OCI-LY7 (cell line): Measurements from ENCODE around the gene RBMS1. TPM values are rescaled to one million over a fixed set of nuclear protein-coding genes. Genes with fewer than 3 reads are reported as not detected.
"Not testable (repeated sequence)": the region's sequence is repeated elsewhere in the genome, so short reads cannot be mapped to it uniquely, and the experiment has no call there.

Source experiments
- BruUV-seq: library from RNA; stranded (reverse); fragments of 400-500 nt; replicated peaks from 2 replicates; lab custom pipeline; 2021; lab: Mats Ljungman, UMichigan
- CTCF ChIA-PET: fragments of 300-600 bp; sonication (Branson Sonifier 250); formaldehyde crosslinking; loops from one replicate; lab custom pipeline; 2022; ENCODE audit warnings: antibody characterized with exemption; ENCODE audit not compliant: unreplicated experiment; lab: Charles Lee
- POLR2A ChIA-PET: fragments of 300-600 bp; sonication (Branson Sonifier 250); formaldehyde crosslinking; loops from one replicate; lab custom pipeline; 2022; ENCODE audit warnings: antibody characterized with exemption; lab: Charles Lee
- DNase-seq: peaks from one replicate; pipeline ENCODE4 v3.0.0-alpha.2; 2015; ENCODE audit warnings: low spot score
- H2AFZ ChIP-seq: fragments of 200-600 bp; sonication (generic), shearing (Covaris generic); 2 replicates; pipeline ENCODE4 v1.6.1; 2014; ENCODE audit warnings: mild to moderate bottlenecking, antibody characterized with exemption, low read length, moderate library complexity
- H3K27ac ChIP-seq: fragments of 200-600 bp; sonication (generic); 2 replicates; pipeline ENCODE4 v1.5.1; 2014; ENCODE audit warnings: mixed run types, low read depth, mild to moderate bottlenecking, moderate library complexity, low read length, inconsistent platforms; ENCODE audit not compliant: poor library complexity, severe bottlenecking
- H3K36me3 ChIP-seq: fragments of 200-600 bp; sonication (generic); 2 replicates; pipeline ENCODE4 v1.6.1; 2014; ENCODE audit warnings: mild to moderate bottlenecking, antibody characterized with exemption, low read length, moderate library complexity, mixed read lengths; ENCODE audit not compliant: insufficient read depth
- H3K4me1 ChIP-seq: fragments of 200-600 bp; sonication (generic); 2 replicates; pipeline ENCODE4 v1.5.1; 2014; ENCODE audit warnings: mild to moderate bottlenecking, low read length; ENCODE audit not compliant: insufficient read depth, poor library complexity, severe bottlenecking
- H3K4me2 ChIP-seq: fragments of 200-600 bp; sonication (generic); 2 replicates; pipeline ENCODE4 v1.6.1; 2014; ENCODE audit warnings: mild to moderate bottlenecking, low read length
- H3K4me3 ChIP-seq: fragments of 200-600 bp; sonication (generic); 2 replicates; pipeline ENCODE4 v1.5.1; 2014; ENCODE audit warnings: mild to moderate bottlenecking, low read depth, low read length; ENCODE audit not compliant: poor library complexity, severe bottlenecking
- H3K79me2 ChIP-seq: fragments of 200-600 bp; sonication (generic); 2 replicates; pipeline ENCODE4 v1.6.1; 2016; ENCODE audit warnings: low read depth, mild to moderate bottlenecking, low read length, moderate library complexity, mixed read lengths; ENCODE audit not compliant: insufficient read depth
- H3K9me2 ChIP-seq: fragments of 200-600 bp; sonication (generic); 2 replicates; pipeline ENCODE4 v1.6.1; 2016; ENCODE audit warnings: mild to moderate bottlenecking, low read length, mixed read lengths; ENCODE audit not compliant: insufficient read depth
- H3K9me3 ChIP-seq: fragments of 200-600 bp; sonication (generic); 2 replicates; pipeline ENCODE4 v1.6.1; 2014; ENCODE audit warnings: mild to moderate bottlenecking, mixed run types, low read length, mixed read lengths
- H4K20me1 ChIP-seq: fragments of 200-600 bp; sonication (generic); 2 replicates; pipeline ENCODE4 v1.6.1; 2014; ENCODE audit warnings: mild to moderate bottlenecking, antibody characterized with exemption, low read length, moderate library complexity, mixed read lengths; ENCODE audit not compliant: insufficient read depth
- EZH2phosphoT487 ChIP-seq: fragments of 200-600 bp; sonication (generic); IDR thresholded peaks from 2 replicates; pipeline ENCODE4 v1.6.1; 2018; ENCODE audit warnings: low read depth, borderline replicate concordance, mild to moderate bottlenecking, mixed run types, antibody characterized with exemption, low read length, moderate library complexity, mixed read lengths
- intact Hi-C: fragments of 100-400 bp; cut with micrococcal nuclease; formaldehyde crosslinking; loops from one replicate; pipeline ENCODE4 v1.10.0; 2022; ENCODE audit not compliant: unreplicated experiment
- total RNA-seq, 2 experiments: library from RNA; depleted of rRNA in 1 of 2; stranded (reverse); fragments of >200 nt in 1 of 2; shearing (Covaris generic) in 1 of 2; gene quantifications; 2 replicates each; pipeline ENCODE4 v1.2.3, GENCODE V29; 2014 to 2022
- TF ChIP-seq, protein P1 (sequence below): fragments of 200-600 bp; sonication (generic); conservative IDR thresholded peaks from 2 replicates; pipeline ENCODE4 v1.5.1; 2014; ENCODE audit warnings: mild to moderate bottlenecking, antibody characterized with exemption, low read length, moderate library complexity, mixed read lengths

Gene RBMS1
- total RNA-seq, 2 experiments from 2014 or later: 29.5 to 35.7 TPM

DNA sequence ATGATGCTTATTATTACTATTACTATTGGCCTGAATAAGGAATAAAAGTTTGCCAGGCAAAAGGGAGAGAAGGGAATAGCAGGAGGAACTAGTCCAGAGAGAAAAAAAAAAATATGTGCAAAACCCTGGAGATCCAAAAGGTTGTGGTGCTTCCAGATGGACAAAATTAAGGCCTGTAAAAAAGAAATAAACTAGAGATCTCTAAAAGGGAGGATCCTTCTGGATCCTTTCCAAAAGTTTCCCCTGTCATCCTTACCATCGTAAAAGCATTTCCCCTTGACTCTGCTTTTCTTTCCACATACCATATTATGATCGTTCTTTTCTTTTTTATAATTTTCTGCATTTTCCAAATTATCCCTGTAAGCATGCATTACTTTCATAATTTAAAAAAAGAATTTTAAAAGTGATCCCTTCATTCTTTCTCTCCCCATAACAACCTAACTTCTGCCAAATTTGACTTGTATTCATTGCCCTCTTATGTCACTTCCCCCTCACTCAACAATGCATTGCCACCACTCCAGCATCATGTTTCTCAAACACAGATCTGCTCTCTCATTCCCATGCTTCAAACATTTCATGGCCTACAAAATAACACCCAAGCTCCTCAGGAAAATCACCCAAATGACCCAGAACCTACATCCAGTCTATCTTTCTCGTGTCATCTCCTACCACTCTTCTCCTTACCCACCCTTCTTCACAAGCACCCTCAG, 40.3 kb downstream of the RBMS1 start:
- ChIA-PET POLR2A (interaction anchor here (0.6 kb wide), 2 partner anchors 284 to 342 kb away, joined by 3 read pairs; no protein-coding TSS in a partner anchor), CTCF (no interaction called here)
- no peak overlapping the region for H3K4me3 ChIP-seq
- no peaks in the 10 kb centered on the region for H3K9me3 ChIP-seq
- H3K27ac ChIP-seq: no peak overlapping the region
- TF ChIP-seq, protein P1, sequence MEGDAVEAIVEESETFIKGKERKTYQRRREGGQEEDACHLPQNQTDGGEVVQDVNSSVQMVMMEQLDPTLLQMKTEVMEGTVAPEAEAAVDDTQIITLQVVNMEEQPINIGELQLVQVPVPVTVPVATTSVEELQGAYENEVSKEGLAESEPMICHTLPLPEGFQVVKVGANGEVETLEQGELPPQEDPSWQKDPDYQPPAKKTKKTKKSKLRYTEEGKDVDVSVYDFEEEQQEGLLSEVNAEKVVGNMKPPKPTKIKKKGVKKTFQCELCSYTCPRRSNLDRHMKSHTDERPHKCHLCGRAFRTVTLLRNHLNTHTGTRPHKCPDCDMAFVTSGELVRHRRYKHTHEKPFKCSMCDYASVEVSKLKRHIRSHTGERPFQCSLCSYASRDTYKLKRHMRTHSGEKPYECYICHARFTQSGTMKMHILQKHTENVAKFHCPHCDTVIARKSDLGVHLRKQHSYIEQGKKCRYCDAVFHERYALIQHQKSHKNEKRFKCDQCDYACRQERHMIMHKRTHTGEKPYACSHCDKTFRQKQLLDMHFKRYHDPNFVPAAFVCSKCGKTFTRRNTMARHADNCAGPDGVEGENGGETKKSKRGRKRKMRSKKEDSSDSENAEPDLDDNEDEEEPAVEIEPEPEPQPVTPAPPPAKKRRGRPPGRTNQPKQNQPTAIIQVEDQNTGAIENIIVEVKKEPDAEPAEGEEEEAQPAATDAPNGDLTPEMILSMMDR: no peak
- no peak for TF ChIP-seq EZH2phosphoT487
- no peaks in the 10 kb centered on the region for H4K20me1 ChIP-seq
- H2AFZ ChIP-seq: no peak overlapping the region
- no peaks in the 10 kb centered on the region for H3K79me2 ChIP-seq
- BruUV-seq: no TSS peak
- no peaks in the 10 kb centered on the region for H3K36me3 ChIP-seq
- H3K4me2 ChIP-seq: no peak overlapping the region
- H3K9me2 ChIP-seq: no peaks in the 10 kb centered on the region
- intact Hi-C loops: loop anchor here (10.0 kb wide), 1 partner anchor 188 kb away; no protein-coding TSS in a partner anchor
- H3K4me1 ChIP-seq: no peaks in the 10 kb centered on the region
- no peak for DNase-seq

DNA sequence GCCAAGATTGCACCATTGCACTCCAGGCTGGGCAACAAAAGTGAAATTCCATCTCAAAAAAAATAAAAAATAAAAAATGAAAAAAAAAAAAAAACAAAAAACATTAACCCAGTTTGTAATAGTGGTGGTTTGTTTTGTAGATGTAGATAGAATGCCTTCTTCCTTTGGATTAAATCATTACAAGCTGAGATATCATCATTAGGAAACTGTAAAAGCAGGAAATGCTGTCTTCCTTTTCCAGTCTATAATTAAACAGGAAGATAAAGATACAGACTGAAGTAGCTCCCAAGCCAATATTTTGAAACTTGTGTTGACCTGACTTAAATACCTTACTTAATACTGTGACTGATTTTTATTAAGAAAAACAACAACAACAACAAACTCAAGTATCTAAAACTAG, 43.1 kb downstream of the RBMS1 start:
- POLR2A ChIA-PET: interaction anchor here (0.7 kb wide), 1 partner anchor 594 kb away, joined by 3 read pairs; no protein-coding TSS in a partner anchor
- Histone ChIP-seq H2AFZ (no peak overlapping the region), H3K4me3 (no peak overlapping the region), H3K36me3 (no peaks in the 10 kb centered on the region), H3K27ac (no peak overlapping the region), H4K20me1 (no peaks in the 10 kb centered on the region), H3K9me2 (no peaks in the 10 kb centered on the region), H3K79me2 (no peaks in the 10 kb centered on the region), H3K9me3 (no peaks in the 10 kb centered on the region), H3K4me1 (no peaks in the 10 kb centered on the region), H3K4me2 (no peak overlapping the region)
- TF ChIP-seq EZH2phosphoT487: no peak
- TF ChIP-seq, protein P1: no peak
- intact Hi-C loops: loop anchor here (10.0 kb wide), 1 partner anchor 186 kb away; no protein-coding TSS in a partner anchor
- CTCF ChIA-PET: no interaction called here
- DNase-seq: no peak
- no TSS peak for BruUV-seq

GRCh38 chr2:160448821-160449220, 44.8 kb downstream of the RBMS1 start:
- H3K27ac ChIP-seq, H3K4me1 ChIP-seq, DNase-seq, H4K20me1 ChIP-seq, POLR2A ChIA-PET, H3K36me3 ChIP-seq, intact Hi-C loops, H3K79me2 ChIP-seq, H3K9me2 ChIP-seq, CTCF ChIA-PET, H2AFZ ChIP-seq, H3K9me3 ChIP-seq, H3K4me3 ChIP-seq, BruUV-seq, H3K4me2 ChIP-seq: not testable (repeated sequence)
